Pancreas (tissue), 10 donors: Measurements from ENCODE around the gene MGMT. TPM values are rescaled to one million over a fixed set of nuclear protein-coding genes. Genes with fewer than 3 reads are reported as not detected.

Source experiments
- ATAC-seq, 4 donors: fragments of 200-7000 bp; cut with Tn5 transposase; one replicate each; pipeline versions ENCODE4 v1.8.0 to v1.9.1; 2020; ENCODE audit warnings: mild to moderate bottlenecking in 4 of 4, moderate library complexity in 4 of 4
- DNase-seq, 6 donors: peaks; one replicate each; pipeline ENCODE4 v3.0.0-alpha.2; 2020
- FAIRE-seq: peaks from 2 replicates; lab custom pipeline; 2012; peaks lifted over from hg19 to GRCh38; lab: Jason Lieb, UNC
- H3K27ac ChIP-seq, 4 donors: fragments of 200-600 bp; sonication (generic); 1 replicate in 3 of 4; 2 replicates in 1 of 4; pipeline versions ENCODE4 v1.5.0 to v1.8.0; 2020
- H3K27me3 ChIP-seq, 4 donors: fragments of 200-600 bp; one replicate each; pipeline ENCODE4 v1.8.0; 2021
- H3K36me3 ChIP-seq, 3 donors: fragments of 200-600 bp; sonication (generic) in 1 of 3; one replicate each; pipeline versions ENCODE4 v1.5.0 to v1.8.0; 2020 to 2021
- H3K4me1 ChIP-seq, 3 donors: fragments of 200-600 bp; one replicate each; pipeline ENCODE4 v1.8.0; 2021
- H3K4me3 ChIP-seq, 4 donors: fragments of 200-600 bp; sonication (generic) in 2 of 4; one replicate each; pipeline versions ENCODE4 v1.5.0 to v1.8.0; 2020 to 2021
- H3K9me3 ChIP-seq, 4 donors: fragments of 200-600 bp; one replicate each; pipeline ENCODE4 v1.8.0; 2021
- WGBS, 2 donors: extraction: QIAGEN DNeasy Blood & Tissue Kit; methylation state at CpG; one replicate each; pipeline ENCODE4 v1.1.7; 2013; 5-methylcytosine and 5-hydroxymethylcytosine counted together
- intact Hi-C, 3 donors: fragments of 100-400 bp; cut with DNase I; formaldehyde crosslinking; loops; one replicate each; pipeline versions ENCODE4 v1.11.1 to v1.14.2; 2022
- polyA plus RNA-seq, 2 donors: library from polyadenylated mRNA; stranded (reverse); fragments of 200-250 nt; gene quantifications; one replicate each; pipeline ENCODE4 v1.2.3, GENCODE V29; 2013
- total RNA-seq, 6 donors: library from RNA; stranded (reverse); fragmentation: NEBNext Ultra II Directional in 4 of 6; extraction: Animal tissue kit (Norgen Biotek cat#: 25700) in 4 of 6; gene quantifications; one replicate each; pipeline versions ENCODE4 v1.2.1 to v1.2.4, GENCODE V29; 2021 to 2023
- TF ChIP-seq, protein P1 (sequence below), 4 donors: fragments of 200-600 bp; sonication (generic) in 3 of 4; IDR thresholded peaks; one replicate each; pipeline versions ENCODE4 v1.5.0 to v1.8.0; 2021; ENCODE audit warnings: antibody characterized with exemption in 4 of 4
- donor health status: healthy with polysubstance abuse.
- donor health status: DM: no; HTN: no; CAD: no; lungs with moderate emphysema.
- donor health status: DM: no; HTN: no; CAD: no.
- donor health status: control.
- donor health status: control.
- donor health status: Bipolar disorder and iron deficiency.
- donor health status: DM: yes; HTN: yes; CAD: no.
- donor health status: DM: no; HTN: no; CAD: no.
- donor health status: DM: no; HTN: no; CAD: no.
- donor health status: DM: yes; HTN: yes; CAD: no.

MGMT gene
- total and polyA plus RNA-seq, 8 donors = 9.1 to 18.6 (median 12.0) TPM

GRCh38 chr10:129486805-129487204 is 19.8 kb downstream of the MGMT start:
- Histone ChIP-seq H3K27ac (no peak overlapping the region), H3K36me3 (no peaks in the 10 kb centered on the region), H3K4me3 (no peak overlapping the region), H3K27me3 (no peaks in the 10 kb centered on the region), H3K4me1 (no peaks in the 10 kb centered on the region), H3K9me3 (peaks cover 0 to 8% (median 0%) of the 10 kb centered on the region in 4 donors)
- intact Hi-C loops = no loop called here
- WGBS, 2 donors = 4 to 13% methylated on average over 3 of the region's 3 CpGs
- DNase-seq (no peak), FAIRE-seq (no peak), ATAC-seq (no peak)
- TF ChIP-seq, protein P1, sequence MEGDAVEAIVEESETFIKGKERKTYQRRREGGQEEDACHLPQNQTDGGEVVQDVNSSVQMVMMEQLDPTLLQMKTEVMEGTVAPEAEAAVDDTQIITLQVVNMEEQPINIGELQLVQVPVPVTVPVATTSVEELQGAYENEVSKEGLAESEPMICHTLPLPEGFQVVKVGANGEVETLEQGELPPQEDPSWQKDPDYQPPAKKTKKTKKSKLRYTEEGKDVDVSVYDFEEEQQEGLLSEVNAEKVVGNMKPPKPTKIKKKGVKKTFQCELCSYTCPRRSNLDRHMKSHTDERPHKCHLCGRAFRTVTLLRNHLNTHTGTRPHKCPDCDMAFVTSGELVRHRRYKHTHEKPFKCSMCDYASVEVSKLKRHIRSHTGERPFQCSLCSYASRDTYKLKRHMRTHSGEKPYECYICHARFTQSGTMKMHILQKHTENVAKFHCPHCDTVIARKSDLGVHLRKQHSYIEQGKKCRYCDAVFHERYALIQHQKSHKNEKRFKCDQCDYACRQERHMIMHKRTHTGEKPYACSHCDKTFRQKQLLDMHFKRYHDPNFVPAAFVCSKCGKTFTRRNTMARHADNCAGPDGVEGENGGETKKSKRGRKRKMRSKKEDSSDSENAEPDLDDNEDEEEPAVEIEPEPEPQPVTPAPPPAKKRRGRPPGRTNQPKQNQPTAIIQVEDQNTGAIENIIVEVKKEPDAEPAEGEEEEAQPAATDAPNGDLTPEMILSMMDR (IDR thresholded peaks at IDR 0.05) = no peak

DNA sequence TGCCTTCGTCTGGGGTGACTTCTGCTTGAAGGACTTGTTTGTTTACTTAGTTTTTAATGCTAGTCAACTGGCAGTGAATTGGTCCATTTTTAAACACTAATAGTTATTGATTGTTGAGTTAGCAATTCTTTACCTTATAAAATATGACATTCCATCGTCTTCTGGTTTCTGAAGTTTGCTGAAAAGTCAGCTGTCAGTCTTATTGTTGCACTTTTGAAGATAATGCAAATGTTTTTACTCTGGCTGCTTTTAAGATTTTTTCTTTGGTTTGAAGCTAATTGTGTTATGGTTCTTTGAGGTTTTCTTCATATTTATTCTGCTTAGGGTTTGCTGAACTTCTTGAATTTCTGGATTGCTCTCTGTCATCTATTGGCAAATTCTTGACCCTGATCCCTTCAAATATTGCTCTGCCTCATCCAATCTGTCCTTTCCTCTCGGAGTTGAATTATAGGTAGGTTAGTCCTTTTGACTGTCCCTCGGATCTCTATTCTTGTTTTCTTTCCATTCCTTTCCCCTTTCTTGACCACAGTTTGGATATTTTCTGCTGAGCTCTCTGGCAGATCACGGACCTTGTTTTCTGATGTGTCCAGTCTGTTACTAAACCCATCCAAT is 24.2 kb downstream of the MGMT start:
- Histone ChIP-seq H3K9me3 (peaks cover 0 to 6% (median 0%) of the 10 kb centered on the region in 4 donors), H3K27ac (no peak overlapping the region), H3K4me3 (no peak overlapping the region), H3K27me3 (no peaks in the 10 kb centered on the region), H3K4me1 (no peaks in the 10 kb centered on the region), H3K36me3 (no peaks in the 10 kb centered on the region)
- TF ChIP-seq, protein P1 (IDR thresholded peaks at IDR 0.05) = no peak
- WGBS, 2 donors = 81 to 84% methylated on average over 5 of the region's 5 CpGs
- DNase-seq (no peak), FAIRE-seq (no peak), ATAC-seq (no peak)
- intact Hi-C loops = no loop called here

GRCh38 chr10:129494176-129494575 is 27.1 kb downstream of the MGMT start:
- no peak overlapping the region for H3K4me3 ChIP-seq
- ATAC-seq = no peak
- peaks cover 0 to 6% (median 0%) of the 10 kb centered on the region in 4 donors for H3K9me3 ChIP-seq
- no peak for FAIRE-seq
- TF ChIP-seq, protein P1 (IDR thresholded peaks at IDR 0.05) = no peak
- H3K36me3 ChIP-seq = no peaks in the 10 kb centered on the region
- DNase-seq = no peak
- no peaks in the 10 kb centered on the region for H3K4me1 ChIP-seq
- intact Hi-C loops = no loop called here
- H3K27ac ChIP-seq = no peak overlapping the region
- 72 to 80% methylated on average over 3 of the region's 3 CpGs for WGBS, 2 donors
- no peaks in the 10 kb centered on the region for H3K27me3 ChIP-seq

DNA sequence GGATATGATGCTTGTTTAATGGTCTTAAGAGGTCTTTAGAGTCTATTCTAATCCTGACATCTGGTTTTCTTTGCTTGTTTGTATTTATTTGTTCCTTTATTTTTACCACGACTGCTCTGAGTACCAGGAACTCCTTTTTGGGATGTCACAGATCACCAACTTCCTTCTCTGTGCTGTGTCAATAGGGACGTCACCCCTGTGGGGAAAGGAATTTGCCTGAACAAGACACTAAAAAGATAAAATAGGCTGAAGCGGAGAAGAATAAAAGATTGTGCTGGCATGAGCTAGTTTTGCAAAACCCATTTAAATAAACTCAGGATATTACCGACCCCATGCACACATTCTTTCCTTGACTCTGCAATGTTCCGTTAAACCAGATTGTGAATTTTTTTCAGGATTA is 27.7 kb downstream of the MGMT start:
- FAIRE-seq (no peak), DNase-seq (no peak), ATAC-seq (no peak)
- TF ChIP-seq, protein P1 (IDR thresholded peaks at IDR 0.05) = no peak
- Histone ChIP-seq H3K36me3 (no peaks in the 10 kb centered on the region), H3K4me1 (no peaks in the 10 kb centered on the region), H3K9me3 (peaks cover 0 to 6% (median 0%) of the 10 kb centered on the region in 4 donors), H3K27me3 (no peaks in the 10 kb centered on the region), H3K27ac (no peak overlapping the region), H3K4me3 (no peak overlapping the region)
- intact Hi-C loops = no loop called here
- 75 to 81% methylated on average over 5 of the region's 5 CpGs for WGBS, 2 donors

DNA sequence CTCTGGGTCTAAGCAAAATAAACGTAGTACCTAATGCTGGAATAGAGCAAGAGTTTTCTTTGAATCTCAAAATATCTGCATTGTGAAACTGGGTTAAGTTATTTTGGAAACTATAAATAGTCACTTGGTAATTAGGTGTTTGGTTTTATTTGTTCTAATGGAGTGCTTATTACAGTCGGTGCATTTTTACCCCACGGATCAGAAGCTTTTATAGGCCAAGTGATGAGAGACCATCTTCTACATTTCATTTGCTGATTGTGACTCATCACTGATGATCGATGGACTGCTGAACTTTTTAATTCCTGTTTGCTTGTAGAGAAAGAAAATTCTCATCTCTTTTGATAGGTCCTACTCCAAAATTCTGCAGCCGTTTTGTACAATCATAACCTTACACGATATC is 28.2 kb downstream of the MGMT start:
- no peak for ATAC-seq
- FAIRE-seq = no peak

More for the DNA sequence above, 28.2 kb downstream of the MGMT start:
- WGBS, 2 donors = 93 to 95% methylated on average over 6 of the region's 6 CpGs
- Histone ChIP-seq H3K36me3 (no peaks in the 10 kb centered on the region), H3K4me1 (no peaks in the 10 kb centered on the region), H3K4me3 (no peak overlapping the region), H3K27ac (no peak overlapping the region), H3K27me3 (no peaks in the 10 kb centered on the region), H3K9me3 (peaks cover 0 to 2% (median 0%) of the 10 kb centered on the region in 4 donors)
- TF ChIP-seq, protein P1 (IDR thresholded peaks at IDR 0.05) = no peak
- DNase-seq = no peak
- intact Hi-C loops = no loop called here
